ENCODE measurements around the gene MYO3B.

Gene MYO3B

DNA sequence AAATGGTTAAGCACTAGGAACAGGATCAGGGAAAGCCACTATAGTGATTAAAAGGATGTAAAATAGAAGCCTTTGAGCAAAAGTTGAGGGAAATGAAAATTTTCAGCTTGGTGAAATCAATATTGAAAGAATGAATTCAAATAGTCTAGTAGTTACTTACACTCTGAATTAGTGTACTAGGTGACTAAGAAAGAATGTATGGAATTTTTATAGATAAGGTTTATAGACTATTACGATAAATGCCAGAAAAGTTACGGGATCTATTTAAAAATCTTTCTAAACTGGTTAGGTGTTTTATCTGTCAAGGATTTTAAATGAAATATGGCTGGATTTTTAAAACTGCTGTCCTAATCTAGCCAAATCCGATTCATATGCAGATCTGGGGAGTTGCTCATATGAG lies 208.6 kb downstream of the MYO3B start:
- CTCF ChIA-PET: no interaction called here

DNA sequence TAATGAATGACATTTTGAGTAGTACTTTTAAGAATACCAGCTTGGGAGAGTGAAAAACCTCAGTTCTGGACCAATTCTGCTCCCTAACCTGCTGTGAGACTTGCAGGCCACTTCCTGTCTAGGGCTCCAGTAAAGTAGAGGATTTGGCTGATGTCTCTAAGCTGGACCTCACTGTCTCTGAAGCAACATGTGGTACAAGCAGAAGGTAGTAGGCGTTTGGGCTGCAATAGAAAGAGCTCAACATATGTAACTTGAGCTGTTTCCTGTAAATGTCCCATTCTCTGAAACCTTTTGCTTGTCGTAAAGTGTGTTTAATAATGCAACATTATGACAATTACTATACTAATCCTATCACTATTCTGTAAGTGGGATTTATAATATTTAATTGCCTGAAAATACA lies 213.1 kb downstream of the MYO3B start:
- CTCF ChIA-PET: interaction anchor here (0.5 to 2.5 kb wide), 2 partner anchors 13 to 18 kb away, joined by 3 to 13 read pairs; no protein-coding TSS in a partner anchor
- TF ChIP-seq, protein P1, sequence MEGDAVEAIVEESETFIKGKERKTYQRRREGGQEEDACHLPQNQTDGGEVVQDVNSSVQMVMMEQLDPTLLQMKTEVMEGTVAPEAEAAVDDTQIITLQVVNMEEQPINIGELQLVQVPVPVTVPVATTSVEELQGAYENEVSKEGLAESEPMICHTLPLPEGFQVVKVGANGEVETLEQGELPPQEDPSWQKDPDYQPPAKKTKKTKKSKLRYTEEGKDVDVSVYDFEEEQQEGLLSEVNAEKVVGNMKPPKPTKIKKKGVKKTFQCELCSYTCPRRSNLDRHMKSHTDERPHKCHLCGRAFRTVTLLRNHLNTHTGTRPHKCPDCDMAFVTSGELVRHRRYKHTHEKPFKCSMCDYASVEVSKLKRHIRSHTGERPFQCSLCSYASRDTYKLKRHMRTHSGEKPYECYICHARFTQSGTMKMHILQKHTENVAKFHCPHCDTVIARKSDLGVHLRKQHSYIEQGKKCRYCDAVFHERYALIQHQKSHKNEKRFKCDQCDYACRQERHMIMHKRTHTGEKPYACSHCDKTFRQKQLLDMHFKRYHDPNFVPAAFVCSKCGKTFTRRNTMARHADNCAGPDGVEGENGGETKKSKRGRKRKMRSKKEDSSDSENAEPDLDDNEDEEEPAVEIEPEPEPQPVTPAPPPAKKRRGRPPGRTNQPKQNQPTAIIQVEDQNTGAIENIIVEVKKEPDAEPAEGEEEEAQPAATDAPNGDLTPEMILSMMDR (conservative IDR thresholded peaks at IDR 0.05; ENCODE audit: low read depth): no peak
- H3K27ac ChIP-seq: no peak overlapping the region
- POLR2A ChIA-PET (ENCODE audit: low non-redundant PET): no interaction called here
- DNase-seq (ENCODE audit: low spot score): no peak

More for the DNA sequence above, 208.6 kb downstream of the MYO3B start:
- TF ChIP-seq, protein P1 (conservative IDR thresholded peaks at IDR 0.05; ENCODE audit: low read depth): no peak
- DNase-seq (ENCODE audit: low spot score): peak; percentile 26
- H3K27ac ChIP-seq: no peak overlapping the region
- POLR2A ChIA-PET (ENCODE audit: low non-redundant PET): no interaction called here

- DNase-seq (ENCODE audit: low spot score): no peak
- no peak overlapping the region for H3K27ac ChIP-seq
- POLR2A ChIA-PET (ENCODE audit: low non-redundant PET): no interaction called here
- TF ChIP-seq, protein P1 (conservative IDR thresholded peaks at IDR 0.05; ENCODE audit: low read depth): no peak
- CTCF ChIA-PET: interaction anchor here (0.5 to 2.5 kb wide), 4 partner anchors 14 to 454 kb away, joined by 3 to 13 read pairs (median 4); no protein-coding TSS in a partner anchor
Measured at GRCh38 chr2:170391697-170392096, 213.8 kb downstream of the MYO3B start.

GRCh38 chr2:170393861-170394498 lies 216.0 kb downstream of the MYO3B start:
- CTCF ChIA-PET: interaction anchor here (0.8 kb wide), 1 partner anchor 485 kb away, joined by 6 read pairs; no protein-coding TSS in a partner anchor
- no peak overlapping the region for H3K27ac ChIP-seq
- TF ChIP-seq, protein P1 (conservative IDR thresholded peaks at IDR 0.05; ENCODE audit: low read depth): no peak
- POLR2A ChIA-PET (ENCODE audit: low non-redundant PET): no interaction called here
- no peak for DNase-seq (ENCODE audit: low spot score)

DNA sequence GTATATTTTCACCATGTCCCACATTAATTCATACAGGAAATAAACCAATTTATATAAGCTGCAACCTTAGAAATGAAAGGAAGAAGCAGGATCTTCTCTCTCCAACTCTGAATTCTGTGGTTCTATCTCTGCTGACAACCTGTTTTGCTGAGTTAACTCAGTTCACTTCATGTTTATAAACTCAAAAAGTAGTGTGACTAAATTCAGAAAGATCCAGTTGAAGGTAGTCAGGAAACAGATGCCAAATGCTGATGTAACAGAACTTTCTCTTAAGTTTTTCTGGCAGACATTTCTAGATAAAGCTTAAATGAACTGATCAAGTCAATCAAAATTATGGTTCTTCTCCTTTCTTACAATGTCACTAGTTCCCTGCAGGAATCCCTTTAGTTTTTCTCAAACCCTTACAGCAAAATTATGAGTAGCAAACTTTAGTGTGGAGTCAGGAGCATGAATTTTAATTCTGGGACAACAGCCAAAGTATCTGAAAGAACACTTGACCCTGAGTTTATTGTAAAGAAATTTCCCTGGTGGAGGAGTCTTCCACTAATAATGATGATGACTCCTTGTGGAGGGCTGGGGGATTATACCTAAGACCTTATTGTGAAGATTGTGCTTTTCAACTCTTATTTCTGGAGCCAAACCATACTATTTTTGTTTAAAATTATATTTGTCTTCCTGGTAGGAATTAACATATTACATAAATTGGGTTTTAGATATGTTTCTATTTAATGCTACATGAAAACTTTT lies 216.9 kb downstream of the MYO3B start:
- DNase-seq (ENCODE audit: low spot score): peak; percentile 36
- ChIA-PET CTCF (interaction anchor here (0.8 kb wide), 1 partner anchor 485 kb away, joined by 6 read pairs; no protein-coding TSS in a partner anchor), POLR2A (ENCODE audit: low non-redundant PET) (no interaction called here)
- TF ChIP-seq, protein P1 (conservative IDR thresholded peaks at IDR 0.05; ENCODE audit: low read depth): no peak
- no peak overlapping the region for H3K27ac ChIP-seq

- no peak overlapping the region for H3K27ac ChIP-seq
- TF ChIP-seq, protein P1 (conservative IDR thresholded peaks at IDR 0.05; ENCODE audit: low read depth): peak; percentile 58
- peak; percentile 55 for DNase-seq (ENCODE audit: low spot score)
- ChIA-PET CTCF (interaction anchor here (1.2 to 1.3 kb wide), 2 partner anchors 11 to 419 kb away, joined by 3 to 9 read pairs; no protein-coding TSS in a partner anchor), POLR2A (ENCODE audit: low non-redundant PET) (no interaction called here)
Measured at GRCh38 chr2:170396799-170397459, 219.0 kb downstream of the MYO3B start.

Measured in RWPE1 (cell line).